Bone marrow (tissue), 2 donors: Measurements from ENCODE around the gene DOCK1.

ENCODE experiments used
- DNase-seq, 2 donors: peaks; one replicate each; lab custom pipeline; 2025; lab: John Stamatoyannopoulos, UW

Gene DOCK1

DNA sequence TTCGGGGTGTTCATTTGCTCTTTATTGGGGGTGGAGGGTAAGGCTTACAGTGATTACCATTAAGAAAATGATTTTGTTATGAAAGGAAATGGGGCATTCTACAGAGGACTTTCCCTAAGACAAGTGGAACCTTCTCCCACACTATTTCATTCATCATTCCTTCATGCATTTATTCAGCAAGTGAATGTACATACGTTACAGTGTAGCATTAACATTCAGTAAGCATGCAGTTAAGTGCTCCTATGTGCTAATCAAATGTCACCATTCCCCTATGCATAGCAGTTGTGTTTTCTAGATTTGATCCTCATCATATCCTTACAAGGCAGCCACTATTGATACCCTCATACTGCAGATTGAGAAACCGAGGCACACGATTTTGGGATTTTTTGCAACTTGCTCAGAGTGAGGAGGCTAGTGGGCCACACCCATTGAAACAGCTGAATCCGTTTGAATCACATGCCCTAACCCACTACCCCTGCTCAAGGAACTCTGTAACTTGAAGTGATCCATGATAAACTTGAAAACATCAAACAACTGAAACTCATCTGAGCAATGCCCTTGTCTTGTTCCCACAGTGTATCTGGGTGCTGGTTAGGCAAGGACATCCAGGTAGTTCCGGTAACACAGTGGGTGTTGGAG lies 274.5 kb downstream of the DOCK1 start:
- DNase-seq = no peak

GRCh38 chr10:127182161-127182560 lies 276.9 kb downstream of the DOCK1 start:
- DNase-seq = no peak

- no peak for DNase-seq
Observed at GRCh38 chr10:127184582-127184981, 279.4 kb downstream of the DOCK1 start.

GRCh38 chr10:127186813-127187212 lies 281.6 kb downstream of the DOCK1 start:
- DNase-seq = no peak

DNA sequence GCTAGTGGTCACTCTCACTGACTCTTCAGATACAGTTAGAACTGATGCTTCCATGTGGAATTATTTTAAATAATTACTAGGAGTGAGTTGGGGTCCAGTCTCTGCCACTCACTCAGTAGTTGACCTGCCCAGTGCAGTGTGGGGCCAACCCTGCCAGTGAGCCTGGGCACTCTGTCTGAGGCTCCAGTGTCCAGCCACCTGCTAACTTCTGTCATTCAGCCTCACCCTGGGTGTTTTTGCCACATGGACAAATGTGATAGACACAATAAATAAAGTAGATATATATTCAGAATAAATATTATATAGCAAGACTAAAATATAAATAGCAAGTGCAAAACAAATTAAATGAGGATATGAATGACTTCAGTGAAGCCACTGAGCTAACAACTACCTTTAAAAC lies 284.0 kb downstream of the DOCK1 start:
- DNase-seq = no peak

- no peak for DNase-seq
Observed at GRCh38 chr10:127190427-127190826, 285.2 kb downstream of the DOCK1 start.

DNA sequence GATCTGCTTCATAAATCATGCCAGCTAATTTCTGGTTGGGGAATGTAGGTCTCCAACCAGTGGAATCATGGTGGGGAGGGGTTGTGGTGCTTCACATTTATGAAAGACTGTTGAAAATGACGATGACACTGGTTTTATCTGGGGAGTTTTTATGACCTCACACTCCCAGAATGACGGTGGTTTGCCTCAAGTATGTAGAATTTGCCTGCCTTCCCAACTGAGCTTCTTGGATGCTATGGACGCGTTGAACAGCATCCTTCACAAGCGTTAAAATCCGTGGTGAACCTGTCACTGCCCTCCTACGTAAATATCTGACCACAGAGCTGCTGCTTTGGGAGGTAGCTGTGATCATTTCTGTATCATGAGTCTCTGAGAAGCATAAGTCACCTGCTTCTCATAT lies 287.9 kb downstream of the DOCK1 start:
- DNase-seq = no peak

GRCh38 chr10:127194111-127194510 lies 288.9 kb downstream of the DOCK1 start:
- no peak for DNase-seq

GRCh38 chr10:127194599-127194998 lies 289.4 kb downstream of the DOCK1 start:
- DNase-seq = no peak

DNA sequence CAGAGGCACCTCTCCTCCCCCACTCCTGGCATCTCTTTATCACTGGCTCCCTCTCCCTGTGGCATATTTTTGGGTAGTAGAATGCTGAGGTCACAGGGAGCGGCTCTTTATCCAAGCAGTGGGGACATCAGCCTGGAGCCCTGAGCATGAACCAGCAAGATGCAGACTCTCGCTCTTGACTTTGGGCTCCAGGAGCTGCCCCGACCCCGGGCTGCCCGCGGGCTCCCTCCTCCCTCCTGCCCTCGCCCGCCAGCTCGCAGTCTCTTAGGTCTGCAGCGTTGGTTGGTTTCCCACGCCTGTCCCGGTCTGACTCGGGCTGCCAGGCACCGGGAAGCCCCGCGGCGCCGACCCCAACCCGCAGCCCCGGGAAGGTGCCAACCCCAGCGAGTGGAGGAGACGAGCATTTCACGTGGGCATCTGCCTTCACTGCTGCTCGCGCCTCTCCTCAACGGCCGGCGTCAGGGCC lies 289.8 kb downstream of the DOCK1 start:
- no peak for DNase-seq

- no peak for DNase-seq
Observed at GRCh38 chr10:127195571-127196281, 290.5 kb downstream of the DOCK1 start.

GRCh38 chr10:127196282-127197153 lies 291.3 kb downstream of the DOCK1 start, which contains the start of gene INSYN2A:
Gene INSYN2A, minus strand, starts transcription at chr10:127196591. Its CDS starts 20,196 bp downstream, at chr10:127176395.
- DNase-seq = no peak

GRCh38 chr10:127197154-127197432 lies 291.9 kb downstream of the DOCK1 start:
- no peak for DNase-seq

DNA sequence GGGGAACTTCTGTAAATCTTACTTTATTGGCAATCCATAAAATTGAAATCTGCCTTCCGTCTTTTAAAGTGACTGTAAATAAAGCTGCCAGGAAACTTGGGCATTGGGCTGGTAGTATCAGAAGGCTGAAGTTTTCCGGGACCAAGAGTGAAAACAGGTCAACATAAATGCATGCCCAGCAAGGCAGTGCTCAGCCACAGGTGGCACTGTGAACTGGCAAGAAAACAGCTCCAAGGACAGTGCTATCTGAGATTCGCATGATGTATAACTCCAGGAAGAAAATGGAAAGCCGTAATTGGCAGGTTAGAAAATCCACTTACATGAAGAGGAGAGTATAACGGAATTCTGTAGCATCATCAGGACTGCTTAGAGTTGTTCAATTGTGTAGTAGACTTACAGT lies 293.1 kb downstream of the DOCK1 start:
- DNase-seq = no peak

DNA sequence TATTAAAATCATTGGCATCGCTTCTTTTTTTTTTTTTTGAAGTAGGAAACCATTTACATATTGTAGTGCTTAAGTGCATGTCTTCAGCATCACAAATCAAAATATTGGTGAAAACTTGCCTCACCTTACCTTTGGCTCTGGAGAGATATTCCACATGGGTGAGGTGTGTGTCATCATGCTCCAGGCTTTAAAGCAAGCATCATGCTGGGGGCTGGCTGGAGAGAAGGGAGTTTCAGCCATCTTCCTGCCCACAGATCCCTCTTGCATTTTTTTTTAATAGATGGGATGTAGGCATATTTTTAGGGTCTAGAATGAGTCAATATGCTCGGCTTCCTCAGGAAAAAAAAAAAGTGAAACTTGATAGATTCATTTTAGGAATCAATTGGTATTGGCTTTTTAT lies 293.5 kb downstream of the DOCK1 start:
- no peak for DNase-seq

- DNase-seq = no peak
Observed at GRCh38 chr10:127200646-127201045, 295.4 kb downstream of the DOCK1 start.

DNA sequence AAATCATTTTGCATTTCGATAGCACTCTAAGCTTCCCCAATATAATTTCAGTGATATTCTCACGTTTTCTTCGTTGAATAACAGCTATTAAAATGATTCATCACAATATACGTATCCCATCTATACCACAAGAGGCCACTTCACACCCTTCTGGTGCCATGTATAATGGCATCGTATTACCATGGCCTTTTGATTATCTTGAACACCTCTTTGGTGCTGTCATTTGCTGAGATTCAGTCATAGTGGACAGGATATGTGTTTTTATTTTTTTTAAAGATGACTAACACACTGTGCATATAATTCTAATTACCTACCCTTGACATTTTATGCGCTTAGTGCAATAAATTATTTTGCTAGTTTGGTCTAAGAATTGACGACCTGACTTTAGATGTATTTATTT lies 297.8 kb downstream of the DOCK1 start:
- DNase-seq = no peak

GRCh38 chr10:127207081-127207480 lies 301.9 kb downstream of the DOCK1 start:
- DNase-seq = no peak

GRCh38 chr10:127210936-127211466 lies 305.8 kb downstream of the DOCK1 start:
- no peak for DNase-seq

GRCh38 chr10:127215866-127216265 lies 310.6 kb downstream of the DOCK1 start:
- DNase-seq = no peak

DNA sequence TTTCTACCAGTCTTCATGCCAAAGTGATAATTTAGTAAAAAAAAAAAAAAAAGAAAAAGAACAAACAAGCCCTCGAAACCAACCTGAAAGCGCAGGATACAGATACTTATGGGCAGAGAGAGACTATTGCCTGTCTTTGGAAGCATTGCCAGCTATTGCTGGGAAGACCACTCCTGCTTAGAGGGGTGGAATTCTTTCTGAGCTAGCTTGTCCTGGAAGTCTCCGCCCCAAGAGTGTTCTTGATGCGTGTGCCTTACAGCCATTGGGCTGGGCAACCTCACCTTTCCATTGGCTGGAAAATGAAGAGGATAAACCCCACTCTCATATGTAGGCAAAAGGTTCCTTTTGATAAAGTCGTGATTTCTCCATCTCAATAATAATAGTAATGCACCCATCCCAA lies 311.0 kb downstream of the DOCK1 start:
- DNase-seq = no peak

GRCh38 chr10:127216786-127217185 lies 311.6 kb downstream of the DOCK1 start:
- DNase-seq = no peak

GRCh38 chr10:127218658-127219057 lies 313.4 kb downstream of the DOCK1 start:
- DNase-seq = no peak
